Measurements from ENCODE around the gene MUC5B.
"Not testable (repeated sequence)": the region's sequence is repeated elsewhere in the genome, so short reads cannot be mapped to it uniquely, and the experiment has no call there.

MUC5B gene

GRCh38 chr11:1207401-1208143 is 15.3 kb upstream of the MUC5B start:
- H3K4me3 ChIP-seq (ENCODE audit: low read depth, low read length), result no peak overlapping the region
- TF ChIP-seq CTCF (IDR thresholded peaks at IDR 0.05; ENCODE audit: insufficient read depth, low read depth, low read length, missing control alignments), result no peak
- no peak for DNase-seq (ENCODE audit: low read depth)

GRCh38 chr11:1208144-1208393 is 14.8 kb upstream of the MUC5B start:
- H3K4me3 ChIP-seq (ENCODE audit: low read depth, low read length), result no peak overlapping the region
- DNase-seq (ENCODE audit: low read depth), result no peak
- TF ChIP-seq CTCF (IDR thresholded peaks at IDR 0.05; ENCODE audit: insufficient read depth, low read depth, low read length, missing control alignments), result no peak

GRCh38 chr11:1208394-1209261 is 14.2 kb upstream of the MUC5B start:
- H3K4me3 ChIP-seq (ENCODE audit: low read depth, low read length), result no peak overlapping the region
- DNase-seq (ENCODE audit: low read depth), result no peak
- TF ChIP-seq CTCF (IDR thresholded peaks at IDR 0.05; ENCODE audit: insufficient read depth, low read depth, low read length, missing control alignments), result no peak

GRCh38 chr11:1209371-1210057 is 13.4 kb upstream of the MUC5B start:
- TF ChIP-seq CTCF (IDR thresholded peaks at IDR 0.05; ENCODE audit: insufficient read depth, low read depth, low read length, missing control alignments), result no peak
- no peak overlapping the region for H3K4me3 ChIP-seq (ENCODE audit: low read depth, low read length)
- no peak for DNase-seq (ENCODE audit: low read depth)

DNA sequence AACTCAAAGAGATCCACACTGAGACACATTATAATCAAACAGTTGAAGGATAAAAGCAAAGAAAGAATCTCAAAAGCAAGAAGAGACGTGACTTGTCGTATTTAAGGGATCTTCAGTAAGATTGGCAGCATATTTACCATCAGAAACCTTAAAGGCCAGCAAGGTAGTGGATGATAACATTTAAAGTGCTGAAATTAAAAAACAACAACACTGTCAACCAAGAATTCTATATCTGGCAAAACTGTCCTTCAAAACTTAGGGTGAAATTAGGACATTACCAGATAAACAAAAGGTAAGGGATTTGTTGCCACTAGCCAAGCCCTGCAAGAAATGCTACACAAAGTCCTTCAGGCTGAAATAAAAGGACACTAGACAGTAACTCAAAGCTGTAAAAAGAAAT is 11.0 kb upstream of the MUC5B start:
- no peak overlapping the region for H3K4me3 ChIP-seq (ENCODE audit: low read depth, low read length)
- no peak for TF ChIP-seq CTCF (IDR thresholded peaks at IDR 0.05; ENCODE audit: insufficient read depth, low read depth, low read length, missing control alignments)
- no peak for DNase-seq (ENCODE audit: low read depth)

GRCh38 chr11:1215826-1216225 is 7.0 kb upstream of the MUC5B start:
- not testable (repeated sequence) for H3K4me3 ChIP-seq (ENCODE audit: low read depth, low read length); DNase-seq (ENCODE audit: low read depth)

GRCh38 chr11:1217151-1217550 is 5.7 kb upstream of the MUC5B start:
- DNase-seq (ENCODE audit: low read depth), result no peak
- H3K4me3 ChIP-seq (ENCODE audit: low read depth, low read length), result no peak overlapping the region
- no peak for TF ChIP-seq CTCF (IDR thresholded peaks at IDR 0.05; ENCODE audit: insufficient read depth, low read depth, low read length, missing control alignments)

Measured in GM12865 (cell line).